ENCODE results near the gene LRP1-AS. TPM values are rescaled to one million over a fixed set of nuclear protein-coding genes. Genes with fewer than 3 reads are reported as not detected.

The LRP1-AS gene
- total and polyA plus RNA-seq, 4 donors, result not detected

GRCh38 chr12:57169046-57169795 is 21.8 kb upstream of the LRP1-AS start:
- no peak for DNase-seq
- Histone ChIP-seq H3K27ac (ENCODE audit: low read depth in 1 of 2, low read length in 2 of 2) (no peak overlapping the region), H3K4me3 (ENCODE audit: low read length in 2 of 2) (no peak overlapping the region), H3K4me1 (ENCODE audit: control insufficient read depth in 1 of 2, insufficient read depth in 2 of 2, low read length in 2 of 2) (no peaks in the 10 kb centered on the region), H3K27me3 (ENCODE audit: control insufficient read depth in 1 of 2, insufficient read depth in 2 of 2, low read length in 1 of 2) (no peaks in the 10 kb centered on the region), H3K9me3 (ENCODE audit: control insufficient read depth, low read length) (no peaks in the 10 kb centered on the region), H3K36me3 (ENCODE audit: control insufficient read depth in 1 of 2, insufficient read depth in 2 of 2, low read length in 1 of 2) (peaks cover 6 to 17% of the 10 kb centered on the region in 2 donors)
- ATAC-seq (ENCODE audit: low FRiP score), result no peak
- 84 to 88% methylated on average over 23 of the region's 23 CpGs for WGBS, 2 donors
- intact Hi-C loops (cut with DNase I), result no loop called here

DNA sequence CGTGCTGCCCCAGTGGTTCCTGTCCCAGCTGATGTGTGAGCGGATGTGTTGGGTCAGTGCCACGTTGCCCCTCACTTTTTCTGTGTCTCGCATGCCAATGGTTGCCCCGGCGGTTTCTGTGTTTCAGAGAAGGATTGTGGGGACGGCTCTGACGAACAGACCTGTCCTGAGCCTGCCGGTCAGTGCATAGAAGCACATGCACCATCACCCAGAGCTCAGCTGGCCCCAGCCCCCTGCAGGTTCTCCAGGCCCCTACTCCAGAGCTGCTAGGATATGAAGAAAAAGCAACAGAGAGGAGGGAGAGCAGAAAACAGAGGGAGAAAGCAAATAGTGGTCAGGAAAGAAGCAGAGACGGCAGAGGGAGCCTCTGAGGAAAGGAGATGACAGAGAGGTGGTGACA is 20.6 kb upstream of the LRP1-AS start:
- Histone ChIP-seq H3K9me3 (ENCODE audit: control insufficient read depth, low read length) (no peaks in the 10 kb centered on the region), H3K36me3 (ENCODE audit: control insufficient read depth in 1 of 2, insufficient read depth in 2 of 2, low read length in 1 of 2) (peaks cover 6 to 17% of the 10 kb centered on the region in 2 donors), H3K4me1 (ENCODE audit: control insufficient read depth in 1 of 2, insufficient read depth in 2 of 2, low read length in 2 of 2) (no peaks in the 10 kb centered on the region), H3K27ac (ENCODE audit: low read depth in 1 of 2, low read length in 2 of 2) (no peak overlapping the region), H3K4me3 (ENCODE audit: low read length in 2 of 2) (no peak overlapping the region), H3K27me3 (ENCODE audit: control insufficient read depth in 1 of 2, insufficient read depth in 2 of 2, low read length in 1 of 2) (no peaks in the 10 kb centered on the region)
- ATAC-seq (ENCODE audit: low FRiP score) (no peak), DNase-seq (no peak)
- intact Hi-C loops (cut with DNase I), result no loop called here
- 73 to 76% methylated on average over 10 of the region's 10 CpGs for WGBS, 2 donors

- H3K36me3 ChIP-seq (ENCODE audit: control insufficient read depth in 1 of 2, insufficient read depth in 2 of 2, low read length in 1 of 2), result peaks cover 15 to 21% of the 10 kb centered on the region in 2 donors
- H3K4me3 ChIP-seq (ENCODE audit: low read length in 2 of 2), result no peak overlapping the region
- intact Hi-C loops (cut with DNase I), result no loop called here
- H3K27ac ChIP-seq (ENCODE audit: low read depth in 1 of 2, low read length in 2 of 2), result no peak overlapping the region
- WGBS, 2 donors, result 64 to 68% methylated on average over 10 of the region's 10 CpGs
- DNase-seq, result no peak
- H3K9me3 ChIP-seq (ENCODE audit: control insufficient read depth, low read length), result no peaks in the 10 kb centered on the region
- no peaks in the 10 kb centered on the region for H3K27me3 ChIP-seq (ENCODE audit: control insufficient read depth in 1 of 2, insufficient read depth in 2 of 2, low read length in 1 of 2)
- no peak for ATAC-seq (ENCODE audit: low FRiP score)
- no peaks in the 10 kb centered on the region for H3K4me1 ChIP-seq (ENCODE audit: control insufficient read depth in 1 of 2, insufficient read depth in 2 of 2, low read length in 2 of 2)
Observed at GRCh38 chr12:57166971-57167371, 19.6 kb upstream of the LRP1-AS start.

DNA sequence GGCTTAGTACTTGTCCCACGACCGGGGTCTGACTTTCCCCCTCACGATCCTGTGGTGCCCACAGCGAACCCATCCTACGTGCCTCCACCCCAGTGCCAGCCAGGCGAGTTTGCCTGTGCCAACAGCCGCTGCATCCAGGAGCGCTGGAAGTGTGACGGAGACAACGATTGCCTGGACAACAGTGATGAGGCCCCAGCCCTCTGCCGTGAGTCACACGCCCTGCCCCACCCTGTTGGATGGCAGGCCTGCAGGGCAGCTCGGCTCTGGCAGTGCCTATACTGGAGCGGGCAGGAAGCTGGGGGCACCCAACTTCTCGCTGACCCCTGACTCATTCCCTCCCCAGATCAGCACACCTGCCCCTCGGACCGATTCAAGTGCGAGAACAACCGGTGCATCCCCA is 18.3 kb upstream of the LRP1-AS start:
- Histone ChIP-seq H3K4me1 (ENCODE audit: control insufficient read depth in 1 of 2, insufficient read depth in 2 of 2, low read length in 2 of 2) (no peaks in the 10 kb centered on the region), H3K27ac (ENCODE audit: low read depth in 1 of 2, low read length in 2 of 2) (no peak overlapping the region), H3K4me3 (ENCODE audit: low read length in 2 of 2) (no peak overlapping the region), H3K36me3 (ENCODE audit: control insufficient read depth in 1 of 2, insufficient read depth in 2 of 2, low read length in 1 of 2) (peaks cover 21 to 30% of the 10 kb centered on the region in 2 donors), H3K9me3 (ENCODE audit: control insufficient read depth, low read length) (no peaks in the 10 kb centered on the region), H3K27me3 (ENCODE audit: control insufficient read depth in 1 of 2, insufficient read depth in 2 of 2, low read length in 1 of 2) (no peaks in the 10 kb centered on the region)
- intact Hi-C loops (cut with DNase I), result no loop called here
- ATAC-seq (ENCODE audit: low FRiP score), result peak; percentile 30
- no peak for DNase-seq
- 80 to 85% methylated on average over 19 of the region's 19 CpGs for WGBS, 2 donors

DNA sequence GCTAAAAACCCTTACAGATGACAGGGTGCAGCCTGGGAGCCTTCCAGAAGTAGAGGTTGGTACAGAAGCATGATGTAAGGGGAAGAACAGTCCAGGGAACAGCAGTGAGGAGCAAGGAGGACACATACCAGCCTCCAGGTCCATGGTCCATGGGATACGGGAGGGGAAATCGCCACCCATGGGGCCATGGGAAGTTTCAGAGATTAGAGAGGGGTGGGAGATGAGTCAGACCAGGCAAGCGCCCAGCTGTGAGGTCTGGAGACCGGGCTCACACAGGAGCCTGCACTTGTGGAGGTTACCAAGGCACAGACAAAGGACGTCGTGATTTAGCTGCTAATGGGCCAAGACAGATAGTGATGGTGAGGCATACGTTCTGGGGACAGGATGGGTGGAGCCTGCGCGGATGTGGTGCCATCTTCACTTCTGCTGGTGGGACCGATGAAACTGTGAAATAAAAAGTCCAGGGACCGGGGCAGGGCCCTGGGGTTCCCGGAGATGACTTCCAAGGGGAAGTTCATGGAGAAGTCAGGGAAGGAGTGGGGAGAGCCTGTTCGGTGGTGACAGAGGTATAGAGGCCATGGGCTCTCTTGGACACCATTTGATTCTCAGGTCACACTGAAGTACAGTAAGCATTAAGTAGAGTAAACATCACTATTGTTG is 17.7 kb upstream of the LRP1-AS start:
- H3K4me3 ChIP-seq (ENCODE audit: low read length in 2 of 2), result no peak overlapping the region
- DNase-seq (no peak), ATAC-seq (ENCODE audit: low FRiP score) (no peak)
- H3K27me3 ChIP-seq (ENCODE audit: control insufficient read depth in 1 of 2, insufficient read depth in 2 of 2, low read length in 1 of 2), result no peaks in the 10 kb centered on the region
- no peaks in the 10 kb centered on the region for H3K9me3 ChIP-seq (ENCODE audit: control insufficient read depth, low read length)
- 70 to 78% methylated on average over 13 of the region's 13 CpGs for WGBS, 2 donors
- H3K36me3 ChIP-seq (ENCODE audit: control insufficient read depth in 1 of 2, insufficient read depth in 2 of 2, low read length in 1 of 2), result peaks cover 24 to 32% of the 10 kb centered on the region in 2 donors
- intact Hi-C loops (cut with DNase I), result no loop called here
- H3K4me1 ChIP-seq (ENCODE audit: control insufficient read depth in 1 of 2, insufficient read depth in 2 of 2, low read length in 2 of 2), result no peaks in the 10 kb centered on the region
- no peak overlapping the region for H3K27ac ChIP-seq (ENCODE audit: low read depth in 1 of 2, low read length in 2 of 2)

DNA sequence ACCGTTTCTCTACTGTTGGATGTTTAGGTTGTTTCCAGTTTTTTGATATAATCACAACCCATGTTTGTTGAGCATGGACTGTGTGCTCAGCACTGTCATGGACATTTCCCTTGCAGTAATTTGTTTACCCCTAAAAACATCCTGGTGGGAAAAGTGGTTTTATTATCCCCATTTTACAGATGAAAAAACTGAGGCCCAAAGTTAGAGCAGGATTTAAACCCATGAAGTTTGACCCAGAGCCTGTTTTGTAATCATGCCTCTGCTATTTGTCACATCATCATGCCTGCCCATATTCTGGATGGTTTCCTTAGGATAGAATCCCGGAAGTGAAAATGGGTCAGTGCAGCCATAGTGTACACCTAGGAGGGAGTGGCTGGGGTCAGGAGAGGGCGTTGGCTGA is 17.0 kb upstream of the LRP1-AS start:
- WGBS, 2 donors, result 82 to 86% methylated on average over 3 of the region's 3 CpGs
- DNase-seq (no peak), ATAC-seq (ENCODE audit: low FRiP score) (no peak)
- intact Hi-C loops (cut with DNase I), result no loop called here
- H3K27ac ChIP-seq (ENCODE audit: low read depth in 1 of 2, low read length in 2 of 2), result no peak overlapping the region
- no peaks in the 10 kb centered on the region for H3K9me3 ChIP-seq (ENCODE audit: control insufficient read depth, low read length)
- no peaks in the 10 kb centered on the region for H3K4me1 ChIP-seq (ENCODE audit: control insufficient read depth in 1 of 2, insufficient read depth in 2 of 2, low read length in 2 of 2)
- H3K36me3 ChIP-seq (ENCODE audit: control insufficient read depth in 1 of 2, insufficient read depth in 2 of 2, low read length in 1 of 2), result peaks cover 25 to 32% of the 10 kb centered on the region in 2 donors
- H3K4me3 ChIP-seq (ENCODE audit: low read length in 2 of 2), result no peak overlapping the region
- H3K27me3 ChIP-seq (ENCODE audit: control insufficient read depth in 1 of 2, insufficient read depth in 2 of 2, low read length in 1 of 2), result no peaks in the 10 kb centered on the region

DNA sequence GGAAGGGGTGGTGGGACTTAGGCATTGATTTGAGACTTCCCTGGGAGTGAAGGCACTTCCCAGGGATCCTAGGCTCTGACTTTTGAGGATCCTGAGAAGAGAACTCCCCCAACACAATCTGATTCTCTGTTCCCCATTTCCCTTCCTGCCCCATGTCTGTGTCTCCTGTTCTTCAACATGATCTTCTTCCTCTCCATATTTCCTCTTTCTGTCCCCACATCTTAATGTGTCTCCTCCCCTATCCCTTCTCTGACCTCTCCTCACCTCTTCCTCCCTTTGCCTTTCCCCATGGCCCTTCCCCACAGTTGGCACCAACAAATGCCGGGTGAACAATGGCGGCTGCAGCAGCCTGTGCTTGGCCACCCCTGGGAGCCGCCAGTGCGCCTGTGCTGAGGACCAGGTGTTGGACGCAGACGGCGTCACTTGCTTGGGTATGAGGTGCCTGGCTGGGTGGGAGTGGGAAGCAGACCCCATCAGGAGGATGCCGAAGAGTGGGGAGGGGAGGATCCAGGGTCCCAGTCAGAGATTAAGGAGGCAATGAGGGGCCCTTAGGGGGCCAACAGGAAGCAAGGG is 15.2 kb upstream of the LRP1-AS start:
- no peaks in the 10 kb centered on the region for H3K27me3 ChIP-seq (ENCODE audit: control insufficient read depth in 1 of 2, insufficient read depth in 2 of 2, low read length in 1 of 2)
- no peaks in the 10 kb centered on the region for H3K4me1 ChIP-seq (ENCODE audit: control insufficient read depth in 1 of 2, insufficient read depth in 2 of 2, low read length in 2 of 2)
- ATAC-seq (ENCODE audit: low FRiP score) (no peak), DNase-seq (no peak)
- H3K27ac ChIP-seq (ENCODE audit: low read depth in 1 of 2, low read length in 2 of 2), result no peak overlapping the region
- intact Hi-C loops (cut with DNase I), result no loop called here
- 90 to 92% methylated on average over 8 of the region's 8 CpGs for WGBS, 2 donors
- peaks cover 23 to 29% of the 10 kb centered on the region in 2 donors for H3K36me3 ChIP-seq (ENCODE audit: control insufficient read depth in 1 of 2, insufficient read depth in 2 of 2, low read length in 1 of 2)
- no peaks in the 10 kb centered on the region for H3K9me3 ChIP-seq (ENCODE audit: control insufficient read depth, low read length)
- no peak overlapping the region for H3K4me3 ChIP-seq (ENCODE audit: low read length in 2 of 2)

GRCh38 chr12:57161491-57161890 is 14.1 kb upstream of the LRP1-AS start:
- intact Hi-C loops (cut with DNase I), result no loop called here
- no peaks in the 10 kb centered on the region for H3K4me1 ChIP-seq (ENCODE audit: control insufficient read depth in 1 of 2, insufficient read depth in 2 of 2, low read length in 2 of 2)
- 81 to 82% methylated on average over 7 of the region's 7 CpGs for WGBS, 2 donors
- H3K36me3 ChIP-seq (ENCODE audit: control insufficient read depth in 1 of 2, insufficient read depth in 2 of 2, low read length in 1 of 2), result peaks cover 21 to 23% of the 10 kb centered on the region in 2 donors
- no peak overlapping the region for H3K27ac ChIP-seq (ENCODE audit: low read depth in 1 of 2, low read length in 2 of 2)
- H3K4me3 ChIP-seq (ENCODE audit: low read length in 2 of 2), result no peak overlapping the region
- no peaks in the 10 kb centered on the region for H3K27me3 ChIP-seq (ENCODE audit: control insufficient read depth in 1 of 2, insufficient read depth in 2 of 2, low read length in 1 of 2)
- no peaks in the 10 kb centered on the region for H3K9me3 ChIP-seq (ENCODE audit: control insufficient read depth, low read length)
- no peak for ATAC-seq (ENCODE audit: low FRiP score)
- no peak for DNase-seq

GRCh38 chr12:57160741-57161140 is 13.3 kb upstream of the LRP1-AS start:
- peaks cover 19 to 25% of the 10 kb centered on the region in 2 donors for H3K36me3 ChIP-seq (ENCODE audit: control insufficient read depth in 1 of 2, insufficient read depth in 2 of 2, low read length in 1 of 2)
- no peak for DNase-seq
- no peaks in the 10 kb centered on the region for H3K27me3 ChIP-seq (ENCODE audit: control insufficient read depth in 1 of 2, insufficient read depth in 2 of 2, low read length in 1 of 2)
- no peak for ATAC-seq (ENCODE audit: low FRiP score)
- WGBS, 2 donors, result 91 to 92% methylated on average over 14 of the region's 14 CpGs
- H3K27ac ChIP-seq (ENCODE audit: low read depth in 1 of 2, low read length in 2 of 2), result no peak overlapping the region
- no peaks in the 10 kb centered on the region for H3K9me3 ChIP-seq (ENCODE audit: control insufficient read depth, low read length)
- no peaks in the 10 kb centered on the region for H3K4me1 ChIP-seq (ENCODE audit: control insufficient read depth in 1 of 2, insufficient read depth in 2 of 2, low read length in 2 of 2)
- no peak overlapping the region for H3K4me3 ChIP-seq (ENCODE audit: low read length in 2 of 2)
- intact Hi-C loops (cut with DNase I), result no loop called here

Data from aorta (tissue), 5 donors.